ENCODE results near the gene DDX17. TPM values are rescaled to one million over a fixed set of nuclear protein-coding genes. Genes with fewer than 3 reads are reported as not detected.

Gene DDX17
- polyA plus RNA-seq, 1 donor from 2014 or later = 996 TPM

GRCh38 chr22:38494939-38495338, 11.2 kb downstream of the DDX17 start:
- Histone ChIP-seq H3K9me2 (ENCODE audit: insufficient read depth, low read length) (no peaks in the 10 kb centered on the region), H3K4me3 (ENCODE audit: low read length) (no peak overlapping the region), H3K27me3 (ENCODE audit: insufficient read depth, low read depth, low read length) (no peaks in the 10 kb centered on the region), H3K9ac (ENCODE audit: low read length) (no peak overlapping the region), H4K20me1 (ENCODE audit: insufficient read depth) (peaks cover 6% of the 10 kb centered on the region), H3K27ac (ENCODE audit: low read length) (no peak overlapping the region), H3K79me2 (replicated peaks; ENCODE audit: insufficient read depth, low read length) (peaks cover 43% of the 10 kb centered on the region), H3K4me2 (ENCODE audit: low read length) (no peak overlapping the region), H2AFZ (ENCODE audit: low read depth, low read length) (no peak overlapping the region), H3K36me3 (ENCODE audit: insufficient read depth, low read length) (peaks cover 21% of the 10 kb centered on the region), H3F3A (ENCODE audit: insufficient read depth, low read length, poor library complexity, severe bottlenecking) (no peaks in the 10 kb centered on the region), H3K9me3 (ENCODE audit: low read length) (no peaks in the 10 kb centered on the region)
- no peak for TF ChIP-seq SMC3 (conservative IDR thresholded peaks at IDR 0.05; ENCODE audit: poor library complexity)
- no peak for TF ChIP-seq EZH2 (IDR thresholded peaks at IDR 0.05; ENCODE audit: borderline replicate concordance, insufficient read depth, low read length, poor library complexity, severe bottlenecking)
- no peak for TF ChIP-seq EP300 (conservative IDR thresholded peaks at IDR 0.05; ENCODE audit: poor library complexity, severe bottlenecking)
- TF ChIP-seq RAD21 (conservative IDR thresholded peaks at IDR 0.05) = no peak
- TF ChIP-seq TAF1 (IDR thresholded peaks at IDR 0.05; ENCODE audit: low read depth) = no peak
- no peak for TF ChIP-seq REST (IDR thresholded peaks at IDR 0.05; ENCODE audit: borderline replicate concordance)
- TF ChIP-seq CTCF (IDR thresholded peaks at IDR 0.05; ENCODE audit: poor library complexity, severe bottlenecking) = no peak
- TF ChIP-seq POLR2AphosphoS5 (IDR thresholded peaks at IDR 0.05) = no peak
- TF ChIP-seq MXI1 (conservative IDR thresholded peaks at IDR 0.05; ENCODE audit: poor library complexity, severe bottlenecking) = no peak

- no peak for TF ChIP-seq MXI1 (conservative IDR thresholded peaks at IDR 0.05; ENCODE audit: poor library complexity, severe bottlenecking)
- no peak for TF ChIP-seq SMC3 (conservative IDR thresholded peaks at IDR 0.05; ENCODE audit: poor library complexity)
- no peak for TF ChIP-seq CTCF (IDR thresholded peaks at IDR 0.05; ENCODE audit: poor library complexity, severe bottlenecking)
- TF ChIP-seq TAF1 (IDR thresholded peaks at IDR 0.05; ENCODE audit: low read depth) = no peak
- TF ChIP-seq EP300 (conservative IDR thresholded peaks at IDR 0.05; ENCODE audit: poor library complexity, severe bottlenecking) = no peak
- TF ChIP-seq POLR2AphosphoS5 (IDR thresholded peaks at IDR 0.05) = no peak
- no peak for TF ChIP-seq EZH2 (IDR thresholded peaks at IDR 0.05; ENCODE audit: borderline replicate concordance, insufficient read depth, low read length, poor library complexity, severe bottlenecking)
- no peak for TF ChIP-seq RAD21 (conservative IDR thresholded peaks at IDR 0.05)
- TF ChIP-seq REST (IDR thresholded peaks at IDR 0.05; ENCODE audit: borderline replicate concordance) = no peak
- Histone ChIP-seq H3K27me3 (ENCODE audit: insufficient read depth, low read depth, low read length) (no peaks in the 10 kb centered on the region), H3K36me3 (ENCODE audit: insufficient read depth, low read length) (peaks cover 21% of the 10 kb centered on the region), H3F3A (ENCODE audit: insufficient read depth, low read length, poor library complexity, severe bottlenecking) (no peaks in the 10 kb centered on the region), H4K20me1 (ENCODE audit: insufficient read depth) (peaks cover 6% of the 10 kb centered on the region), H3K9me2 (ENCODE audit: insufficient read depth, low read length) (no peaks in the 10 kb centered on the region), H3K4me2 (ENCODE audit: low read length) (no peak overlapping the region), H3K79me2 (replicated peaks; ENCODE audit: insufficient read depth, low read length) (peaks cover 41% of the 10 kb centered on the region), H3K9ac (ENCODE audit: low read length) (no peak overlapping the region), H3K4me3 (ENCODE audit: low read length) (no peak overlapping the region), H2AFZ (ENCODE audit: low read depth, low read length) (no peak overlapping the region), H3K27ac (ENCODE audit: low read length) (no peak overlapping the region), H3K9me3 (ENCODE audit: low read length) (no peaks in the 10 kb centered on the region)
Measured at GRCh38 chr22:38494498-38494897, 11.6 kb downstream of the DDX17 start.

Data from neural cell (in vitro differentiated cells).